Measurements from ENCODE around the gene MYEOV. TPM values are rescaled to one million over a fixed set of nuclear protein-coding genes. Genes with fewer than 3 reads are reported as not detected.

The MYEOV gene
- total RNA-seq, result not detected

GRCh38 chr11:69293819-69294505, at the start of gene MYEOV:
MYEOV (plus strand) TSS chr11:69294155; CDS start chr11:69295355, 1,200 bp downstream.
- POLR2A ChIA-PET, result no interaction called here
- no peaks in the 10 kb centered on the region for H3K27me3 Mint-ChIP-seq
- peak; percentile 51 for DNase-seq
- H3K9me3 Mint-ChIP-seq, result no peaks in the 10 kb centered on the region
- no peak within 1 kb of the TSS for H3K27ac Mint-ChIP-seq
- CTCF ChIA-PET, result interaction anchor here (1.3 to 1.7 kb wide), 3 partner anchors 40 to 380 kb away, joined by 3 to 4 read pairs (median 4); no protein-coding TSS in a partner anchor
- H3K4me3 Mint-ChIP-seq, result no peak within 1 kb of the TSS
- no peaks in the 10 kb centered on the region for H3K36me3 Mint-ChIP-seq (ENCODE audit: low read depth)
- peaks cover 52% of the 10 kb centered on the region for H3K4me1 Mint-ChIP-seq

DNA sequence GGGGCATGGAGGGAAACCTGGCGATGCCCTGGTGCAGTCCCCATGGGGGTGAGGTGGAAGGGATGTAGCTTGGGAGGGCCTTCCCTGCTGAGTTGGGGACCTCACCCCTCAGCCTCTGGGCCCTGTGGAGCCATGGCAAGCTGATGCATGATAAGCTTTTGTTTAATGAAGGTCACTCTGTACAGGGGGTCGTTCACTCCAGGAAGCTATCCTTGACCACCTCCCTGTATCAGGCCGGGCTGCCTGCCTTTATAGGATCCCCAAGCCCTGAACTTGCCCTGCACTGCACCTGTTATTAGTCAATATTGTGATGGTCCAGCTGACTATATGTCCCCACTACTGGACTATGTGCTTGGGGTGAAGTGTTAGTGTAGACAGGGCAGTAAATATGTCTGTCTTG, 49.7 kb upstream of the MYEOV start:
- Mint-ChIP-seq H3K27ac (no peak overlapping the region), H3K27me3 (peaks cover 2% of the 10 kb centered on the region), H3K4me3 (no peak overlapping the region), H3K36me3 (ENCODE audit: low read depth) (no peaks in the 10 kb centered on the region), H3K4me1 (peaks cover 5% of the 10 kb centered on the region), H3K9me3 (no peaks in the 10 kb centered on the region)
- ChIA-PET POLR2A (no interaction called here), CTCF (no interaction called here)
- DNase-seq, result peak; percentile 4

DNA sequence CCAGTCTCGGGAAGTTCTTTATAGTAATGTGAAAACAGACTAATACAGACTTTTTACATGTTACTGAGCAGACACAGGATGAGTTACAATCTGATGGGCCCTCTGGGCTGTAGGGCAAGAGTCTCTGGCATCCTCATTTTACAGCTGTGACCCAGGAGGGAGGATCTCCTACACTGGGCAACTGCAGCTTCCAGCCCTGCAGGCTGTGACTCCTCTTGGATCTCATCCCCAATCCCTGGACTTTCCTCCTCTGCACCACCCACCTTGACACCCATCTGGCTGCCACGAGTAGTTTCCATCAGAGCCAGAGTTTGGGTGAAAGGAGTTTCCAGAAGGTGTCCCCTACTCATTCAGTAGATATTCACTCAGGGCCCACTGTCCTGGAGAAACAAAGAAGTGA, 48.9 kb upstream of the MYEOV start:
- DNase-seq, result no peak
- H3K36me3 Mint-ChIP-seq (ENCODE audit: low read depth), result no peaks in the 10 kb centered on the region
- no peak overlapping the region for H3K4me3 Mint-ChIP-seq
- H3K4me1 Mint-ChIP-seq, result peaks cover 5% of the 10 kb centered on the region
- no peak overlapping the region for H3K27ac Mint-ChIP-seq
- peaks cover 2% of the 10 kb centered on the region for H3K27me3 Mint-ChIP-seq
- H3K9me3 Mint-ChIP-seq, result no peaks in the 10 kb centered on the region
- ChIA-PET POLR2A (no interaction called here), CTCF (no interaction called here)

DNA sequence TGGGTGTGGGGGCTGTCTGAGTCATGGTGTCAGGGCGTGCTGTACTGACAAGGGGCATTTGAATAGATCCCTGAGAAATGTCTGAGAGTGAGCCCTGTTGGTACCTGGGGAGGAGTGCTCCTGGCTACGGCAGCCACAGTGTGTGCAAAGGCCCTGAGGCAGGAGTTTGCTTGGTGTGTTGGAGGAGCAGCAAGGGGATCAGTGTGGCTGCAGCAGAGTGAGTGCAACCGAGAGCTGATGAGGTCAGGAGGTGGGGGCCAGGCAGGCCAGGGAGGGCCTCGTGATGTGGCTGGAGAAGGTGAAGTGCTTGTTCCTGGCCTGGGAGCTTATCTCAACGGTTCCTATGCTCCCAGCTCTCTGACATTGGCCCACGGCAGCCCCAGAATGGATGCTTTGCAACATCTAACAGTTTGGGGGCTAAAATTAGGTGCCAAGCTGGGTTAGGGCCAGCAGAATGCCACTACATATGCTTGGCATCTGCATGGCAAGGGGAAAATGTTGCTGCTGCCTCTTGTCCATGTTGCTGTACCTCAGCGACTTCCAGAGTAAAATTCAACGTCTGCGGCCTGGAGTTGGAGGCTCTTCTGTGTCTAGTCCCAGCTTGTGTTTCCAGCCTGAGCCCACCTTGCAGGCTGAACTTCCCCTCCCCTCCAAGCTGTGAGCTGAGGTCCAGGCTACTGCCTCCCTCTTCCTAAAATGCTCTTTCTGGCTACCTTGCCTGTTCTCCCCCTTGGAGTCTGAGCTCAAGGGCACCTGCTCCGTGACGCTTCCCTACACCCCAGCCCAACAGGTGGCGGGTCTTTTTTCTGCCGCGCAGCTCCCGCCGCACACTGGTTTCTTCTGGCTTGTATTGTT, 48.2 kb upstream of the MYEOV start:
- peak; percentile 11 for DNase-seq
- H3K36me3 Mint-ChIP-seq (ENCODE audit: low read depth), result no peaks in the 10 kb centered on the region
- H3K4me1 Mint-ChIP-seq, result peaks cover 5% of the 10 kb centered on the region
- no peak overlapping the region for H3K27ac Mint-ChIP-seq
- H3K9me3 Mint-ChIP-seq, result no peaks in the 10 kb centered on the region
- peaks cover 2% of the 10 kb centered on the region for H3K27me3 Mint-ChIP-seq
- ChIA-PET CTCF (no interaction called here), POLR2A (no interaction called here)
- no peak overlapping the region for H3K4me3 Mint-ChIP-seq

GRCh38 chr11:69249311-69250185, 44.4 kb upstream of the MYEOV start:
- peaks cover 3% of the 10 kb centered on the region for H3K9me3 Mint-ChIP-seq
- POLR2A ChIA-PET, result interaction anchor here (0.6 kb wide), 1 partner anchor 10 kb away, joined by 3 read pairs; no protein-coding TSS in a partner anchor
- H3K4me3 Mint-ChIP-seq, result no peak overlapping the region
- no peak overlapping the region for H3K27ac Mint-ChIP-seq
- DNase-seq, result no peak
- H3K36me3 Mint-ChIP-seq (ENCODE audit: low read depth), result no peaks in the 10 kb centered on the region
- peaks cover 2% of the 10 kb centered on the region for H3K27me3 Mint-ChIP-seq
- CTCF ChIA-PET, result no interaction called here
- no peaks in the 10 kb centered on the region for H3K4me1 Mint-ChIP-seq

DNA sequence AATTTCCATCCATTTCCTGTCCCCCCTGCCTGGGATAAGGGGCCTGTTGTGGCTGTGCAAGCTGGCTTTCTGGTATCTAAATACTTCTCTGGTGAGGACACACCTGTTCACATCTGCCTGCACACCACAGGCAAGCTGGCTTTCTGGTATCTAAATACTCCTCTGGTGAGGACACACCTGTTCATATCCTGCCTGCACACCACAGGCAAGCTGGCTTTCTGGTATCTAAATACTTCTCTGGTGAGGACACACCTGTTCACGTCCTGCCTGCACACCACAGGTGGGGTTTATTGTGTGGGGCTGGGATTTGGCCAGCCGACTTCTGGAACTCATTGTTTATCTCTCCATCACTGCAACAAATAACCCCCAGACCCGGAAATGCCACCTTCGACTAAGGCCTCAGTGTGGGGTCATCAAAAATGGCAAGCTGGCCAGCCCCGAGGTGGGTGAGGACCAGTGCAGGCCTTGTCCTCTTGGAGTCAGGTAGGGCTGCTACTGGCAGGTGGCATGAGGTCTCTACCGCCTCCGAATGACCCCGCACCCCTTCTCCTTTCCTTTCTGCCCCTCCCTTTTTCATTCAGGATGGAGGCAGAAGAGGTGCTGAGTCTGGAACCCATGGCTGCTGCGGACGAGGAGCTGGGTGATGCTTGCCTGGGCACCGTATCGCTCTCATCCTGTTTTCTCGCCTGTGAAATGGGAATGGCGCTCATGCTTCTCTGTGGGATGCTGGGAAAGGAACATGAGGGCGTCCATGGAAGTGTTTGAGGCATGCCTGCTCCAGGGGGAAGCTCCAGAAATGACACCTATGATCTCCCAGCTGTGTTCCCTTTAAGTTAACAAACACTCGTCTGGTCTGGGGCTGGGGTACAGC, 43.5 kb upstream of the MYEOV start:
- H3K27me3 Mint-ChIP-seq, result peaks cover 2% of the 10 kb centered on the region
- no peaks in the 10 kb centered on the region for H3K36me3 Mint-ChIP-seq (ENCODE audit: low read depth)
- H3K9me3 Mint-ChIP-seq, result peaks cover 9% of the 10 kb centered on the region
- POLR2A ChIA-PET, result no interaction called here
- H3K27ac Mint-ChIP-seq, result no peak overlapping the region
- H3K4me3 Mint-ChIP-seq, result no peak overlapping the region
- H3K4me1 Mint-ChIP-seq, result no peaks in the 10 kb centered on the region
- DNase-seq, result no peak
- CTCF ChIA-PET, result no interaction called here

- ChIA-PET POLR2A (no interaction called here), CTCF (no interaction called here)
- Mint-ChIP-seq H3K4me3 (no peak overlapping the region), H3K36me3 (ENCODE audit: low read depth) (no peaks in the 10 kb centered on the region), H3K4me1 (no peaks in the 10 kb centered on the region), H3K27me3 (no peaks in the 10 kb centered on the region), H3K9me3 (peaks cover 15% of the 10 kb centered on the region), H3K27ac (no peak overlapping the region)
- no peak for DNase-seq
Measured at GRCh38 chr11:69251057-69251393, 42.9 kb upstream of the MYEOV start.

DNA sequence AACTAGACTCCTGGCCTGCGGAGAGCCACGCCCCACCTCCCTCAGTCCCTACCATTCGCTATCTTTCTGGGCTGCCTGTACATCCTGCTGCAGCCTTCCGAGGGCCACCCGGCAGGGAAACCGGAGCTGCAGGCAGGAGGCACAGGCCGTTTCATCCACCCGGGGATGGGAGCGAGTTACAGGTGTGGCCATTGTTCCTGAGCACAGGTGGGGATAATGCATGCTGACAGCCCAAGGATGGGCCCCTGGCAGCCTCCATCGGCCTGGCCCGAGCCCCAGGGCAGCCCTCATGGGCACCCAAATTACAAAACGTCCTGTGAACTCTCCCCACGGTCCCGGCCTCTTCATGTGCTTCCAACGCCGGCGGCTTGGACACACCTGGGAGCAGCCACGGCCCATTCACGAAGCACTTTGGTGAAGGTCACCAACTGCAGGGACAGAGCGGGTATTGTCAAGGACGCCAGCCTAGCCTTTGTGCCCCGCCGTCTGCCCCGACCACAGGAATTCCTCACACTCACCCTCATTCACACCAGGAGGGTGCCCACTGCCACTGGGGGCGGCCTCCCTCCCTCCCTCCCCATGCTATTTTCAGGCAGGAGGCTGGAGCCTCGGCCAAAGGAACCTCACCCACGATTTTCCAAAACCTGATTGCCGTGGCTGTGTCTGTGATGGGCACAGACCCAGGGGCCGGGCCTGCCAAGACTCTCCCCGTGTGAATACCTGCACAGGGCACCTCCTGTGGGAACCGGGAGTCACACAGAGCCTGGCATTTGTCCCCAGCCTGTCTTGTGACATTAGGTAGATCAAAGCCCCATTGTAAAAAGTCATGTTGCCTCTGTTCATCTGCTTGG, 42.1 kb upstream of the MYEOV start:
- CTCF ChIA-PET, result no interaction called here
- DNase-seq, result no peak
- Mint-ChIP-seq H3K36me3 (ENCODE audit: low read depth) (no peaks in the 10 kb centered on the region), H3K27me3 (no peaks in the 10 kb centered on the region), H3K4me3 (no peak overlapping the region), H3K4me1 (no peaks in the 10 kb centered on the region), H3K9me3 (peaks cover 17% of the 10 kb centered on the region), H3K27ac (no peak overlapping the region)
- POLR2A ChIA-PET, result no interaction called here

DNA sequence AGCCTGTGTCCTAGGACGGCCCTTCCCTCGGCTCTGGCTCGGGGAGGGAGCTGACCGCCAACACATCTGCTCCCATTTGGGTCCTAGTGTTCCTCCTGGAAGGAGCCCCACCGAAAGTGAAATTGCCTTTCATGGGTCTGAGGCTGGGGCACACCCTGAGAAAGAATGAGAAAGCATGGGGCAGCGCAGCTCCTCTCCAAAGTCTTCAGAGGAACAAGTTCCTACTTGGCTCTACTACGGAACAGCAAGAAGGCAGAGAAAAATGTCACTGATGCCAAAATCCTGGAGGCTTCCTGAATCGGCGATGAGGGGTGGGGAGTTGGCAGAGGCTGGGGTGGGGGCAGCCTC, 41.5 kb upstream of the MYEOV start:
- H3K27ac Mint-ChIP-seq, result no peak overlapping the region
- no peaks in the 10 kb centered on the region for H3K4me1 Mint-ChIP-seq
- ChIA-PET CTCF (no interaction called here), POLR2A (no interaction called here)
- DNase-seq, result no peak
- peaks cover 17% of the 10 kb centered on the region for H3K9me3 Mint-ChIP-seq
- no peaks in the 10 kb centered on the region for H3K36me3 Mint-ChIP-seq (ENCODE audit: low read depth)
- no peaks in the 10 kb centered on the region for H3K27me3 Mint-ChIP-seq
- H3K4me3 Mint-ChIP-seq, result no peak overlapping the region

DNA sequence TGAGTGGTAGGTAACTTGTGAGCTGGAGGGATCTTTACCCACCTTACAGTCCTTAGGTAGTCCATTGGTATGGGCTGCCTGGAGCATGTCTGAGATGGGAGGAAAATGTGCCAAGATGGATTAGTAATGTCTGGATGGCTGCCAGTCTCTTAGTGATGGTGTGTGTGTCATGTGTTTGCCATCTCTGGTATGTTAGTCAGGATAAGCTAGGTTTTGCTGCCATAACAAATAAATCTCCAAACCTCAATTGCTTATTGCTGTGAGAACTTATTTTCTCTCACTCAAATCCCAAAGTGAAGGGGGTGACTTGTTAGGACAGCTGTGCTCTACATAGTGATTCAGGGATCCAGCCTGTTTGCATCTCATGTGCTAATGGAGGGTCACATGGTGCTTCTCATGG, 40.9 kb upstream of the MYEOV start:
- ChIA-PET POLR2A (no interaction called here), CTCF (no interaction called here)
- Mint-ChIP-seq H3K9me3 (peaks cover 17% of the 10 kb centered on the region), H3K27me3 (no peaks in the 10 kb centered on the region), H3K36me3 (ENCODE audit: low read depth) (no peaks in the 10 kb centered on the region), H3K4me1 (no peaks in the 10 kb centered on the region), H3K4me3 (no peak overlapping the region), H3K27ac (no peak overlapping the region)
- DNase-seq, result no peak

- DNase-seq, result no peak
- Mint-ChIP-seq H3K27ac (no peak overlapping the region), H3K4me1 (no peaks in the 10 kb centered on the region), H3K27me3 (no peaks in the 10 kb centered on the region), H3K36me3 (ENCODE audit: low read depth) (no peaks in the 10 kb centered on the region), H3K4me3 (no peak overlapping the region), H3K9me3 (peaks cover 17% of the 10 kb centered on the region)
- CTCF ChIA-PET, result no interaction called here
- POLR2A ChIA-PET, result no interaction called here
Measured at GRCh38 chr11:69257134-69257533, 36.8 kb upstream of the MYEOV start.

Measured in activated CD4-positive, alpha-beta memory T cell treated with anti-CD3 and anti-CD28 coated beads, Interleukin-2, amount 10 ng/mL, durations not matched to agents 7 days and 5 days (primary cell).